ENCODE data around the gene DNAAF5. TPM values are rescaled to one million over a fixed set of nuclear protein-coding genes. Genes with fewer than 3 reads are reported as not detected.
A peak's percentile ranks its signal among the peaks of the same experiment; 100 is the strongest.

The DNAAF5 gene
- total and polyA plus RNA-seq, 9 of the 15 experiments (the other 6 are each of a cell fraction or from before 2014, with no cell fraction given) = 3.1 to 69.7 (median 19.1) TPM

GRCh38 chr7:818031-818699 is 91.7 kb downstream of the DNAAF5 start (continued):
- TF ChIP-seq, protein P1, sequence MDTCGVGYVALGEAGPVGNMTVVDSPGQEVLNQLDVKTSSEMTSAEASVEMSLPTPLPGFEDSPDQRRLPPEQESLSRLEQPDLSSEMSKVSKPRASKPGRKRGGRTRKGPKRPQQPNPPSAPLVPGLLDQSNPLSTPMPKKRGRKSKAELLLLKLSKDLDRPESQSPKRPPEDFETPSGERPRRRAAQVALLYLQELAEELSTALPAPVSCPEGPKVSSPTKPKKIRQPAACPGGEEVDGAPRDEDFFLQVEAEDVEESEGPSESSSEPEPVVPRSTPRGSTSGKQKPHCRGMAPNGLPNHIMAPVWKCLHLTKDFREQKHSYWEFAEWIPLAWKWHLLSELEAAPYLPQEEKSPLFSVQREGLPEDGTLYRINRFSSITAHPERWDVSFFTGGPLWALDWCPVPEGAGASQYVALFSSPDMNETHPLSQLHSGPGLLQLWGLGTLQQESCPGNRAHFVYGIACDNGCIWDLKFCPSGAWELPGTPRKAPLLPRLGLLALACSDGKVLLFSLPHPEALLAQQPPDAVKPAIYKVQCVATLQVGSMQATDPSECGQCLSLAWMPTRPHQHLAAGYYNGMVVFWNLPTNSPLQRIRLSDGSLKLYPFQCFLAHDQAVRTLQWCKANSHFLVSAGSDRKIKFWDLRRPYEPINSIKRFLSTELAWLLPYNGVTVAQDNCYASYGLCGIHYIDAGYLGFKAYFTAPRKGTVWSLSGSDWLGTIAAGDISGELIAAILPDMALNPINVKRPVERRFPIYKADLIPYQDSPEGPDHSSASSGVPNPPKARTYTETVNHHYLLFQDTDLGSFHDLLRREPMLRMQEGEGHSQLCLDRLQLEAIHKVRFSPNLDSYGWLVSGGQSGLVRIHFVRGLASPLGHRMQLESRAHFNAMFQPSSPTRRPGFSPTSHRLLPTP (IDR thresholded peaks at IDR 0.05; ENCODE audit: borderline replicate concordance, extremely low read depth, insufficient read length) = no peak
- no peak for TF ChIP-seq ESRRB (CRISPR knock-in tag; IDR thresholded peaks at IDR 0.05; ENCODE audit: borderline replicate concordance)
- TF ChIP-seq NR1H2 (CRISPR knock-in tag; IDR thresholded peaks at IDR 0.05) = no peak
- no peak for TF ChIP-seq FIP1L1 (IDR thresholded peaks at IDR 0.05; ENCODE audit: low read depth, low read length, poor library complexity, severe bottlenecking)
- TF ChIP-seq MTA3 (IDR thresholded peaks at IDR 0.05; ENCODE audit: borderline replicate concordance) = no peak
- TF ChIP-seq MIER1 (IDR thresholded peaks at IDR 0.05; ENCODE audit: low read depth) = no peak
- TF ChIP-seq SMARCA5 (IDR thresholded peaks at IDR 0.05) = 0 out of 2 replicates have a peak, but pooled peaks have one; percentile 22
- no peak for TF ChIP-seq CBFA2T3 (IDR thresholded peaks at IDR 0.05)
- no peak for TF ChIP-seq E4F1 (CRISPR knock-in tag; IDR thresholded peaks at IDR 0.05; ENCODE audit: borderline replicate concordance)
- no peak for TF ChIP-seq BCL6 (CRISPR knock-in tag; IDR thresholded peaks at IDR 0.05)
- TF ChIP-seq ZNF146 (CRISPR knock-in tag; IDR thresholded peaks at IDR 0.05; ENCODE audit: unreplicated experiment) = peak; percentile 90
- no peak for TF ChIP-seq NR2F6 (CRISPR knock-in tag; IDR thresholded peaks at IDR 0.05)
- no peak for TF ChIP-seq GABPB2 (CRISPR knock-in tag; conservative IDR thresholded peaks at IDR 0.05)
- TF ChIP-seq, protein P2, sequence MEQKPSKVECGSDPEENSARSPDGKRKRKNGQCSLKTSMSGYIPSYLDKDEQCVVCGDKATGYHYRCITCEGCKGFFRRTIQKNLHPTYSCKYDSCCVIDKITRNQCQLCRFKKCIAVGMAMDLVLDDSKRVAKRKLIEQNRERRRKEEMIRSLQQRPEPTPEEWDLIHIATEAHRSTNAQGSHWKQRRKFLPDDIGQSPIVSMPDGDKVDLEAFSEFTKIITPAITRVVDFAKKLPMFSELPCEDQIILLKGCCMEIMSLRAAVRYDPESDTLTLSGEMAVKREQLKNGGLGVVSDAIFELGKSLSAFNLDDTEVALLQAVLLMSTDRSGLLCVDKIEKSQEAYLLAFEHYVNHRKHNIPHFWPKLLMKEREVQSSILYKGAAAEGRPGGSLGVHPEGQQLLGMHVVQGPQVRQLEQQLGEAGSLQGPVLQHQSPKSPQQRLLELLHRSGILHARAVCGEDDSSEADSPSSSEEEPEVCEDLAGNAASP (IDR thresholded peaks at IDR 0.05) = no peak
- TF ChIP-seq MCM3 (IDR thresholded peaks at IDR 0.05) = no peak
- no peak for TF ChIP-seq SLC30A9 (CRISPR knock-in tag; IDR thresholded peaks at IDR 0.05)

Measured in K562 (cell line).